ENCODE results near the gene TMEM50A. TPM values are rescaled to one million over a fixed set of nuclear protein-coding genes. Genes with fewer than 3 reads are reported as not detected.
"Not testable (repeated sequence)": the region's sequence is repeated elsewhere in the genome, so short reads cannot be mapped to it uniquely, and the experiment has no call there.

The TMEM50A gene
- total RNA-seq, 1 donor from 2014 or later, result 102 TPM

DNA sequence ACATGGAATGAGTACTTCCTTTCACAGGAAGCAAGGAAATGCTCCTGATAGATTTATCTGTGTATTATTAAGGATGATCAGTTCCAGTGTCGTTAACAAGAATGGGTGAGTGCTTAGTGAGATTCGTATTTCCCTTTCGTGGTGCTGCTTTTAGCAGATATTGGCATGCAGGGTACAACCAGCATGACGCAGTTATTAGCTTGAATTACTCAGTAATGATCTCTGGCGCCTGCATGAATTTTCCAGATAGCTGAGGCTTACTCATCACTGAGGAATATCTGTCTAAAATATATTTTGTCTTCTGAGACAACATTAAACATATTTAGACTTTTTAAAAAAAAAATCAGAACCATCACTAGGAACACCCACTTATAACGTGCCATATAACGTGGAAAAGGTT is 33.6 kb downstream of the TMEM50A start:
- H3K27ac Mint-ChIP-seq; H3K27me3 Mint-ChIP-seq (ENCODE audit: insufficient read depth); H3K36me3 Mint-ChIP-seq (ENCODE audit: low read depth); H3K9me3 Mint-ChIP-seq; DNase-seq (ENCODE audit: low spot score); intact Hi-C loops (cut with micrococcal nuclease); H3K4me1 Mint-ChIP-seq (ENCODE audit: low read depth); H3K4me3 Mint-ChIP-seq: not testable (repeated sequence)

DNA sequence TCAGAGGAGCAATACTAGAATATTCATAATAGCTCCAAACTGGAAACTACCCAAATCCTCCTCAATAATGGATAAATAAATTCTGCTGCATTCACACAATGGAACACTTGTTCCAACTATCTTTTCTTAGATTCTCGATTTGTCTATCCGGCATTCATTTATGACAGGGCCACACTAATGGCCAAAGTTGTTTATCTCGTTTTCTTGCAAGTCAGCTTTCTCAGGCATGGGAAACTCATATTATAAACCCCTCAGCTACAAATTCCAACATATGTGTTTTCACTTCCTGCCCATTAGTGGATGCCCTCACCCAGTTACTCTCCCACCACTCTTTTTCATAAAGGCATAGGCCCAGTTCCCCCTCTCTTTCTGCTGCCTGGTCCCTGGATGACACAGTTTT is 40.2 kb downstream of the TMEM50A start:
- H3K4me1 Mint-ChIP-seq (ENCODE audit: low read depth); intact Hi-C loops (cut with micrococcal nuclease): not testable (repeated sequence)

DNA sequence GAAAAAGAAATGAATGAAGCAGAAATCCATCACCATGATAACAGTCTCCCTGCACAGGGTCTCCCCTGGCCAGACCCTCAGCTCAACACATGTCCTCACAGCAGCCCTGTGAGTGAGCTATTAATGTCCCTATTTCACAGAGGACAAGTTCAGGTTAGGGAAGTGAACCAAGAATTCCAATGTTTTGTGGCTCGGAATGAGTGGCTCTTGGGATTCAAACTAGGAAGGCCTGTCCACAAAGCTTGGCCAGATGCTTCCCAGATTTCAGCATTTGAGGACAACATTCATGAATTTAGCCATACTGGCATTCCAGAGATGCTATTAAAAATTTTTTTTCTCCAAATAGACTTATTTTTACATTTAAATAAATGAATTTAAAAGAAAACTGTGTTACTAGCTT is 44.4 kb downstream of the TMEM50A start:
- H3K4me3 Mint-ChIP-seq; H3K27ac Mint-ChIP-seq; H3K36me3 Mint-ChIP-seq (ENCODE audit: low read depth); DNase-seq (ENCODE audit: low spot score); intact Hi-C loops (cut with micrococcal nuclease); H3K4me1 Mint-ChIP-seq (ENCODE audit: low read depth); H3K9me3 Mint-ChIP-seq: not testable (repeated sequence)
- peaks cover 12% of the 10 kb centered on the region for H3K27me3 Mint-ChIP-seq (ENCODE audit: insufficient read depth)

More for the DNA sequence above, 40.2 kb downstream of the TMEM50A start:
- not testable (repeated sequence) for H3K9me3 Mint-ChIP-seq; H3K27ac Mint-ChIP-seq; H3K36me3 Mint-ChIP-seq (ENCODE audit: low read depth); DNase-seq (ENCODE audit: low spot score); H3K4me3 Mint-ChIP-seq
- H3K27me3 Mint-ChIP-seq (ENCODE audit: insufficient read depth), result peaks cover 14% of the 10 kb centered on the region

DNA sequence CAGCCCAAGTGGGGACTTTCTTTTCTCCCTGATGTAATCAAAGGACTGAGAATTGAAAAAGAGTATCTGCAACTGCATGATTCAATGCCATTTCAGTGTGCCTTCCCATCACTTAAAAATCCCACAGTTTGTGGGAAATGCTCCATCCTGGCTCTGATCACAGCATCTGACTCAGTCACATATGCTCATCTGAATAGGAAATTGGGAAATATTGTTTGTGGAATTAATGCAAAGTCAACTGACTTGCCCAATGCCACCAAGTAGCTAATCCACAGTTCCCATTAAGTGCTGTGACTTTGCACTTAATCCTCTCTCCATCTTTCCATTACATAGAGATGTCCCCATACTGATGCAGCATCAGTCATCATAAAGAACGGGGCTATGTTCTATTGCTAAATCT is 45.0 kb downstream of the TMEM50A start:
- H3K4me3 Mint-ChIP-seq; H3K4me1 Mint-ChIP-seq (ENCODE audit: low read depth); DNase-seq (ENCODE audit: low spot score); H3K9me3 Mint-ChIP-seq; H3K36me3 Mint-ChIP-seq (ENCODE audit: low read depth); intact Hi-C loops (cut with micrococcal nuclease); H3K27ac Mint-ChIP-seq; H3K27me3 Mint-ChIP-seq (ENCODE audit: insufficient read depth): not testable (repeated sequence)

DNA sequence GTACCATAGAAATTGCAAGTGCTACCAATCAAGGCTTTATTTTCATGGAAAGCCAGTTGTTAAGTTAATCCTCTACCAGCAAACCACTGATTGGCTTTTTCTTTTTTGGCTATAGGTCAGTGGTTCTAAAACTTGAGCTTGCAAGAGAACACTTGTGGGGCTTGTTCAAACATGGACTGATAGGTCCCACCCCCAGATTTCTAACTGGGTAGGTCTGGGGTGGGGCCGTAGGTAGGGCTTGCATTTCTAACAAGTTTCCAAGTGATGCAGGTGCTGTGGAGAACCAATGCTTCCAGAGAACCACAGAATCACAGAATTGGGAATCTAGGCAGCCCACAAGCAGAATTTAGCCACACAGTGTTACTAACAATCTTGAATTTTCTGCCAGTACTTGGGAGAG is 45.7 kb downstream of the TMEM50A start:
- DNase-seq (ENCODE audit: low spot score); H3K27me3 Mint-ChIP-seq (ENCODE audit: insufficient read depth); H3K4me1 Mint-ChIP-seq (ENCODE audit: low read depth); H3K4me3 Mint-ChIP-seq; H3K9me3 Mint-ChIP-seq; H3K36me3 Mint-ChIP-seq (ENCODE audit: low read depth); H3K27ac Mint-ChIP-seq; intact Hi-C loops (cut with micrococcal nuclease): not testable (repeated sequence)

DNA sequence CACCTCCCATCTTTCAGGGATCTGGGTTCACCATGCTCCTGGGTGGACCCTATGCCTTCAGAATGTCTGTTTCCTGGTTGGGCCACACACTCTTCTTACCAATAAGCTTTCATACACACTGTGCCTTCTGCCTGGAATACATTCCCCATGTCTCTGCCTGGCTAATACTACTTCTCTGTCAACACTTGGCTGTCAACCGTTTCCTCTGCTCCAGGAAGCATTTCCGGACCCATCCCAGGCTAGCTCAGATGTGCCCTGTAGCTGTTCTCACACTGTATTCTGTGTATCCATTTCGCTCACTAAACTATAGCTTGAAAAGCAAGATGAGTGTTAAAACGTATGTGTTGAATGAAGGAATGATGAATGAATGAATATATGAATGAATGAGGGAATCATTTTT is 49.0 kb downstream of the TMEM50A start:
- intact Hi-C loops (cut with micrococcal nuclease); H3K4me3 Mint-ChIP-seq; H3K36me3 Mint-ChIP-seq (ENCODE audit: low read depth); H3K4me1 Mint-ChIP-seq (ENCODE audit: low read depth); H3K27ac Mint-ChIP-seq; H3K9me3 Mint-ChIP-seq; DNase-seq (ENCODE audit: low spot score): not testable (repeated sequence)
- H3K27me3 Mint-ChIP-seq (ENCODE audit: insufficient read depth), result peaks cover 16% of the 10 kb centered on the region

DNA sequence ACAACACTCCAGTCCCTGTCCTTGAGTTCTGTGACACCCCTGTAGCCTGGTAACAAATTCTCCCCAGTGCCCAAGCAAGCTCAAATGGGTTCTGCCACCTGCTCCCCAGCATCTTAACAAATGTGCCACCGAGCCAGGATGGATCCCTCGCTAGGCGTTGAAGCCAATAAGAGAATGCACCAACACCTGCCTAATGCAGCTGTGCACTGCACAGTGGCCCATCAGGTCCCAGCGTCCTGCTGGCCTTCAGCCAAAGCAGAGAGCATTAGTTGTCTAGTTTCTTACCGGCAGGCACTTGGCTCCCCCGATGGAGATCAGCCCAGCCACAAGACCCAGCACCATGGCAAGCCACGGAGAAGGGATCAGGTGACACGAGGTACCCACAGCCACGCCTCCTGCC is 50.6 kb downstream of the TMEM50A start:
- H3K27me3 Mint-ChIP-seq (ENCODE audit: insufficient read depth), result peaks cover 16% of the 10 kb centered on the region
- H3K4me3 Mint-ChIP-seq; intact Hi-C loops (cut with micrococcal nuclease); H3K27ac Mint-ChIP-seq; H3K4me1 Mint-ChIP-seq (ENCODE audit: low read depth); H3K36me3 Mint-ChIP-seq (ENCODE audit: low read depth); H3K9me3 Mint-ChIP-seq; DNase-seq (ENCODE audit: low spot score): not testable (repeated sequence)

DNA sequence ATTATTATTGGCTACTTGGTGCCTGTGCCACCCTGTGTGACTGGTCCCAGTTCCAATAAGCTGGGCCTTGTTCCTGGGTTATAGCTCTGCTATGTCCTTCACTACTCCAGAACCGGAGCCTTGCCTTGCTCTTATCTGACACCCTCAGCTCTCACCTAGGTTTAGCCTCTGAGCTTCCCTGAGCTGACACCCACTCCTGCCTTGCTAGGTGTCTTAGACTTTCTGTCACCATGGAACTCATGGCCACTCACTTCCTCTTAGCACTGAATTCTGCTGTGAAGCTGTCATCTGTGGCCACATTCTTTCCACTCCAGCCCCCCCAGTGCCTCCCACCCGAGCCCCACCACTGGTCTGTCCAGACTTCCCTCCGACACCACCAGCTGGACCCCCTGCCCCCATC is 51.6 kb downstream of the TMEM50A start:
- intact Hi-C loops (cut with micrococcal nuclease); H3K27ac Mint-ChIP-seq: not testable (repeated sequence)

DNA sequence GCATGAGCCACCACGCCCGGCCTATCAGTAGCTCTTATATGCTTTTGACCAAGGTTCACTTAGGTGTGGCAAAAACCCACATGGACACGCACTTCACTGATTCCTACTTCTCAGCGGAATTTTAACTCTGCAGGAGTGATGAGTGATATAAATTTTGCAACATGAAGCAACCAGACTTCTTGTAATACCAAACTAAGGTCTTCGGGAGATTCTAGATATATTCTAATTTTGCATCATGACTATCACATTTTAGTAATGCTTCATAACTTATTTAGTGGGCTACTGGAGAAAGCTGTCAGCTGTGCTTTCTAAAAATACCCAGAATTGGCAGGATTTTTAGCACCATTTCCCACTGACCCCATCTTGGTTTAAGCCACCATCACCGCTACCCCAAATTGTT is 54.7 kb downstream of the TMEM50A start:
- no peaks in the 10 kb centered on the region for H3K36me3 Mint-ChIP-seq (ENCODE audit: low read depth)
- intact Hi-C loops (cut with micrococcal nuclease), result no loop called here
- H3K4me3 Mint-ChIP-seq, result no peak overlapping the region
- H3K4me1 Mint-ChIP-seq (ENCODE audit: low read depth), result no peaks in the 10 kb centered on the region
- H3K27me3 Mint-ChIP-seq (ENCODE audit: insufficient read depth), result peaks cover 13% of the 10 kb centered on the region
- H3K9me3 Mint-ChIP-seq, result no peaks in the 10 kb centered on the region
- DNase-seq (ENCODE audit: low spot score), result no peak
- H3K27ac Mint-ChIP-seq, result no peak overlapping the region

More for the DNA sequence above, 51.6 kb downstream of the TMEM50A start:
- H3K36me3 Mint-ChIP-seq (ENCODE audit: low read depth); H3K4me3 Mint-ChIP-seq; H3K4me1 Mint-ChIP-seq (ENCODE audit: low read depth); DNase-seq (ENCODE audit: low spot score); H3K9me3 Mint-ChIP-seq: not testable (repeated sequence)
- H3K27me3 Mint-ChIP-seq (ENCODE audit: insufficient read depth), result peaks cover 16% of the 10 kb centered on the region

DNA sequence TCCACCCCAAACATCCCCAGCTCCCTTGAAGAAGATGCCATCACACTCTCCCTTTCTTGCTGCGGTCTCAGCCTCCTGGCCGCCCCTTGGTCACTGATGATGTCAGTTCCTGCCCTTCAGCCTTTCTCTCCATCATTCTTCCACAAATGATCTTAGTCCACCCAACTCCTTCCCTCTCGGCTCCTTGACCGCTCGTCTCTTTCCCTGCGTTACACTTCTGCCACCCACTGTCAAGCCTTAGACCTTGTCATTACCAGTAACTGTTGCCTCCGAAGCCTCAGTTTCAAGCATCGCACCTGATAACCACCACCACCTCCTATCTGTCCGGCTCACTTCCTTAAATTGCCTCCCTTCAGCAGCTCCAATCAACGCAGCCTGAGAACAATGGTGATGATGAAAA is 59.4 kb downstream of the TMEM50A start:
- H3K4me3 Mint-ChIP-seq, result not testable (repeated sequence)

DNA sequence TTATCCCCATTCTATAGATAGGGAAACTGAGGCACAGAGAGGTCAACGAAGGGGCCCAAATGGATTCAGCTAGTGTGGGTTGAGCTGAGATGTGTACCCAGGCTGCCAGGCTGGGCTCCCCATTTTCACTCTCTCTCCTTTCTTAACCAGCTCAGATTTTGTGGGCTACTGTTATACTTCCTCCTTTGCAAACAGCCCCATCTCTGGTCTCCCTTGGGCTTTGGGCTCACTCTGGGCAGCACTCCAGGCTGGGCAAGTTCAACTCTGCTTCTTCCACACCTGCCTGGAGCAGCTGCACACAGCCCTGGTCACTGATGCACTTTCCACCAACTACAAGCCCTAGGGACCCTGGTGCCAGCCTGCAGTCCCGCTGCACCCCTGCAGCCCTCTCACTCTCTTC is 59.9 kb downstream of the TMEM50A start:
- H3K4me3 Mint-ChIP-seq; intact Hi-C loops (cut with micrococcal nuclease); H3K27ac Mint-ChIP-seq; DNase-seq (ENCODE audit: low spot score); H3K4me1 Mint-ChIP-seq (ENCODE audit: low read depth); H3K36me3 Mint-ChIP-seq (ENCODE audit: low read depth); H3K9me3 Mint-ChIP-seq: not testable (repeated sequence)
- peaks cover 14% of the 10 kb centered on the region for H3K27me3 Mint-ChIP-seq (ENCODE audit: insufficient read depth)

More for the DNA sequence above, 59.4 kb downstream of the TMEM50A start:
- H3K36me3 Mint-ChIP-seq (ENCODE audit: low read depth); H3K27ac Mint-ChIP-seq; H3K9me3 Mint-ChIP-seq; H3K4me1 Mint-ChIP-seq (ENCODE audit: low read depth); intact Hi-C loops (cut with micrococcal nuclease); DNase-seq (ENCODE audit: low spot score): not testable (repeated sequence)
- H3K27me3 Mint-ChIP-seq (ENCODE audit: insufficient read depth), result peaks cover 11% of the 10 kb centered on the region

DNA sequence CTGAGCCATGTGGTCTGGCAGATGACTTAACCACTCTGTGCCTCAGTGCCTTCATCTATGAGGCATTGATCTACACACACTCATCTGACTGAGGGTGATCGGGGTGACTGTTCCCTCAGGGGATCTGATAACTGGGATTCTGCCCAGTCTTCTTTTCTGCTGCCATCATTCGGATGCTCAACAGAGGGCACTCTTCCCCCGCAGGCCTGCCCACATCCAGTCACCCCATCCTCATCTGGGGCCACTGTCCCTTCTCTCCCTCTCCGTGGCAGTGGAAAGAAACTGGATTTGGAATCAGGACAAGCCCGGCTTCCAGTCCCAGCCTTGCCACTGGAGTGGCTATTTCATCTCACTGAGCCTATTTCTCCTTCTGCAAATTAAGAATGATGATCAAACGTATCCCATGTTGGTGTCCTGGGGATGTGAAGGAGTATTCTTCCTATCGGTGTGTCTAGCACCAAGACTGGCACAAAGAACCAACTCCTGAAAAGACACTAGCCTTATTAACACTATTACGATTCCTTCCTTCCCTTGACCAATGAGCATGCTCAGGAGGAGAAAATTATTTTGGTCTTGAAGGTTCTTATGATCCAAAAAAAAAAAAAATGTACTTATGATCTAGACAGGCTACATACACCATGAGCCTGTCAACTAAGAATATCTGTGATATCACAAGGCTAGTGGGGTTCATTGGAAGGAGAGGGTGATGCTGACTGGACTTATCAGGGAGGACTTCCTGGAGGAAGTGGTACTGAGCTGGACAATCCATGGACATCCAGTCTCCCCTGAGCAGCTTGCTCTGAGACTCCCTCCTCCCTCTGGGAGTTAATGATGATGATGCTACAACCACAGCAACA is 65.0 kb downstream of the TMEM50A start:
- not testable (repeated sequence) for H3K9me3 Mint-ChIP-seq; H3K4me3 Mint-ChIP-seq; H3K27ac Mint-ChIP-seq; H3K36me3 Mint-ChIP-seq (ENCODE audit: low read depth); DNase-seq (ENCODE audit: low spot score); H3K4me1 Mint-ChIP-seq (ENCODE audit: low read depth)
- H3K27me3 Mint-ChIP-seq (ENCODE audit: insufficient read depth), result peaks cover 14% of the 10 kb centered on the region
- intact Hi-C loops (cut with micrococcal nuclease), result loop anchor here (5.0 kb wide), 1 partner anchor 119 kb away; no protein-coding TSS in a partner anchor

DNA sequence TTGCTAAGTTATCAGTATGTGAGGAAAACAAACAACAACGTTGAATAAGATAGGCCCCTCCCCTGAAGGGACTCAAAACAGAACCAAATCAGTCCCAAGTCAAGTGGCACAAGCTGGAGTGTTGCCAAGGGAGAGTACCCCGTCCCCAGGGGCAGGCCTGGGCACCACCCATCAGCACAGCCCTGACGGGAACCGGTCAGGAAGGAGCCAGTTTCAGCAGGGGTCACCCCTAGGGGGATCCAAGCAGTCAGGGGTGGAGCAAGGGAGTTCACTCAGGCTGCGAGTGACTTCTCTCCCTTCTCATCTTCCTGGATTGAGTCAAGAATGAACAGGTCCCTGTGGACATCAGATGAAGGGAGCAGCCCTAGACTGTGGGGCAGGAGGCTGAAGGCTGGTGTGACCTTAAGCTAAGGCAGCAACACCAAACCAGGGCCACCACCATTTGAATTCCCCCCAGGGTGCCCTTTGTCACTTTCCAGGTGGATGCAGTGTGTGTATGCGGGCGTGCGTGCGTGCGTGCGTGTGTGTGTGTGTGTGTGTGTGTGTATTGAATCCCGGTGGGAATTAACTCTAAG is 67.7 kb downstream of the TMEM50A start:
- H3K4me1 Mint-ChIP-seq (ENCODE audit: low read depth); H3K4me3 Mint-ChIP-seq; H3K36me3 Mint-ChIP-seq (ENCODE audit: low read depth); DNase-seq (ENCODE audit: low spot score); H3K9me3 Mint-ChIP-seq; intact Hi-C loops (cut with micrococcal nuclease); H3K27me3 Mint-ChIP-seq (ENCODE audit: insufficient read depth); H3K27ac Mint-ChIP-seq: not testable (repeated sequence)

All from activated T-helper 1 cell treated with anti-CD3 and anti-CD28 coated beads, Interleukin-12 subunit alpha, Interleukin-12 subunit beta, Interleukin-2, Interleukin-4 antibody, amounts not matched to agents 30 ng/mL and 10 ng/mL and 1 ng/mL, durations not matched to agents 14 hours and 24 hours and 36 hours (primary cell).